ENCODE data around the gene CCDC197. TPM values are rescaled to one million over a fixed set of nuclear protein-coding genes. Genes with fewer than 3 reads are reported as not detected.

CCDC197 gene
- polyA plus RNA-seq, 1 experiment: not detected

GRCh38 chr14:94031883-94032279 lies 34.8 kb downstream of the CCDC197 start:
- CTCF ChIA-PET: interaction anchor here (12.3 kb wide), 1 partner anchor 108 kb away, joined by 248 read pairs; no protein-coding TSS in a partner anchor

GRCh38 chr14:94034886-94035285 lies 37.8 kb downstream of the CCDC197 start:
- no peak for DNase-seq (ENCODE audit: low read depth)
- Histone ChIP-seq H3K4me3 (ENCODE audit: low read depth, low read length) (no peak overlapping the region), H3K36me3 (ENCODE audit: control insufficient read depth, insufficient read depth, low read length) (no peaks in the 10 kb centered on the region; the same call in 1 of the 2 replicates), H3K27me3 (ENCODE audit: control insufficient read depth, insufficient read depth, low read length) (no peaks in the 10 kb centered on the region)
- TF ChIP-seq, protein P1, sequence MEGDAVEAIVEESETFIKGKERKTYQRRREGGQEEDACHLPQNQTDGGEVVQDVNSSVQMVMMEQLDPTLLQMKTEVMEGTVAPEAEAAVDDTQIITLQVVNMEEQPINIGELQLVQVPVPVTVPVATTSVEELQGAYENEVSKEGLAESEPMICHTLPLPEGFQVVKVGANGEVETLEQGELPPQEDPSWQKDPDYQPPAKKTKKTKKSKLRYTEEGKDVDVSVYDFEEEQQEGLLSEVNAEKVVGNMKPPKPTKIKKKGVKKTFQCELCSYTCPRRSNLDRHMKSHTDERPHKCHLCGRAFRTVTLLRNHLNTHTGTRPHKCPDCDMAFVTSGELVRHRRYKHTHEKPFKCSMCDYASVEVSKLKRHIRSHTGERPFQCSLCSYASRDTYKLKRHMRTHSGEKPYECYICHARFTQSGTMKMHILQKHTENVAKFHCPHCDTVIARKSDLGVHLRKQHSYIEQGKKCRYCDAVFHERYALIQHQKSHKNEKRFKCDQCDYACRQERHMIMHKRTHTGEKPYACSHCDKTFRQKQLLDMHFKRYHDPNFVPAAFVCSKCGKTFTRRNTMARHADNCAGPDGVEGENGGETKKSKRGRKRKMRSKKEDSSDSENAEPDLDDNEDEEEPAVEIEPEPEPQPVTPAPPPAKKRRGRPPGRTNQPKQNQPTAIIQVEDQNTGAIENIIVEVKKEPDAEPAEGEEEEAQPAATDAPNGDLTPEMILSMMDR (IDR thresholded peaks at IDR 0.05; ENCODE audit: insufficient read depth, low read depth, low read length): no peak
- ChIA-PET POLR2A (interaction anchor here (0.6 kb wide), 1 partner anchor 110 kb away, joined by 5 read pairs; no protein-coding TSS in a partner anchor), CTCF (interaction anchor here (1.0 to 12.3 kb wide), 8 partner anchors 10 to 146 kb away, joined by 3 to 248 read pairs (median 12); no protein-coding TSS in a partner anchor)

More at GRCh38 chr14:94031883-94032279, 34.8 kb downstream of the CCDC197 start:
- no peaks in the 10 kb centered on the region for H3K27me3 ChIP-seq (ENCODE audit: control insufficient read depth, insufficient read depth, low read length)
- DNase-seq (ENCODE audit: low read depth): no peak
- H3K36me3 ChIP-seq (ENCODE audit: control insufficient read depth, insufficient read depth, low read length): no peaks in the 10 kb centered on the region
- POLR2A ChIA-PET: no interaction called here
- TF ChIP-seq, protein P1 (IDR thresholded peaks at IDR 0.05; ENCODE audit: insufficient read depth, low read depth, low read length): no peak
- no peak overlapping the region for H3K4me3 ChIP-seq (ENCODE audit: low read depth, low read length)

DNA sequence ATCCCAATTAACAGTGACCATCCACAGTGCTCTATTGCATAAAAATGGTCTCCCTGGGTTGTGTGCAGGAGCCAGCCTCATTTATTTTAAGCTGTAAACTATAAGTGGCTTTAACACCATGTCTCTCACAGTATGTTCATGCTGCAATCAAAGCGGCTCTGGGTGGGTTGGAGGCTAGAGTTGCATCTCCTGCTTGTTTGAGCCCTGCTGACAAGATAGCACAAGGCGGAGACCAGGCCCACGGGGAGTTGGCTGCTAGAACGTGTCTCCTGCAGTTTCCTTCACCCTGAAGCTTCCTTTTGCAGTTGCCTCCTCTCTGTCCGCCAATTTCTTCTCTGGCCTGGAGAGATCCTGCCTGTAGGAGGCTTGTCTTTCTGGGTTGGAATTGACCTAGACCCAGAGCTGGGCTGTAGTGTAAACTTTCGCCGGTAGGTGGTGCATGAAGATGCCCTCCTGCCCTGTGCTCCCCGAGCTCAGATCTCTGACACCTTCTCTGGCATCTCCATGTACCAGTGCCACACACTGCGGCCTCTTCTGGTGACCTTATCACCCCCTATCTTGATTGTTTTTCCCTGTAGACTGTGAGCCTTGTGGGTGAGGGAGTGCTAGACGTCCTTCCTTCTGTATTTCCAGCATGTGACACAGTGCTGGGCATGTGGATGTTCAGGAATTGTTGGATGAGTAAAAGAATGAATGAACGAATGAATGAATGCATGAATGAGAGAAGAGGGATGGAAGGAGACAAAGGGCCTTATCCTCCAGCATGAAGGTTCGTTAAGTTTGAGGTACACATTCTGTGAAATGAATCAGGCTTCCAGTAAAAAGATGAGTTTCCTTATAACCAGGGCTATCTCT lies 39.4 kb downstream of the CCDC197 start:
- Histone ChIP-seq H3K4me3 (ENCODE audit: low read depth, low read length) (no peak overlapping the region), H3K27me3 (ENCODE audit: control insufficient read depth, insufficient read depth, low read length) (no peaks in the 10 kb centered on the region), H3K36me3 (ENCODE audit: control insufficient read depth, insufficient read depth, low read length) (no peaks in the 10 kb centered on the region; the same call in none of the 2 replicates)
- POLR2A ChIA-PET: interaction anchor here (0.6 kb wide), 1 partner anchor 11 kb away, joined by 3 read pairs; the partner anchor contains the start of gene OTUB2
- TF ChIP-seq, protein P1 (IDR thresholded peaks at IDR 0.05; ENCODE audit: insufficient read depth, low read depth, low read length): peak; percentile 88
- CTCF ChIA-PET: interaction anchor here (0.6 to 12.3 kb wide), 32 partner anchors 8 to 830 kb away, joined by 3 to 248 read pairs (median 5); partner anchors contain the start of genes GON7, IFI27L2, OTUB2 and PPP4R4
- DNase-seq (ENCODE audit: low read depth): no peak

GRCh38 chr14:94037954-94038353 lies 40.9 kb downstream of the CCDC197 start:
- TF ChIP-seq, protein P1 (IDR thresholded peaks at IDR 0.05; ENCODE audit: insufficient read depth, low read depth, low read length): no peak

GRCh38 chr14:94038510-94038909 lies 41.4 kb downstream of the CCDC197 start:
- no peak for DNase-seq (ENCODE audit: low read depth)
- Histone ChIP-seq H3K27me3 (ENCODE audit: control insufficient read depth, insufficient read depth, low read length) (no peaks in the 10 kb centered on the region), H3K4me3 (ENCODE audit: low read depth, low read length) (no peak overlapping the region), H3K36me3 (ENCODE audit: control insufficient read depth, insufficient read depth, low read length) (no peaks in the 10 kb centered on the region; the same call in none of the 2 replicates)
- ChIA-PET CTCF (interaction anchor here (1.0 to 12.3 kb wide), 6 partner anchors 12 to 142 kb away, joined by 3 to 248 read pairs (median 21); no protein-coding TSS in a partner anchor), POLR2A (no interaction called here)
- TF ChIP-seq, protein P1 (IDR thresholded peaks at IDR 0.05; ENCODE audit: insufficient read depth, low read depth, low read length): no peak

More at GRCh38 chr14:94037954-94038353, 40.9 kb downstream of the CCDC197 start:
- DNase-seq (ENCODE audit: low read depth): no peak
- no peaks in the 10 kb centered on the region; the same call in none of the 2 replicates for H3K36me3 ChIP-seq (ENCODE audit: control insufficient read depth, insufficient read depth, low read length)
- ChIA-PET CTCF (interaction anchor here (1.0 to 12.3 kb wide), 6 partner anchors 13 to 143 kb away, joined by 3 to 248 read pairs (median 21); no protein-coding TSS in a partner anchor), POLR2A (no interaction called here)
- no peak overlapping the region for H3K4me3 ChIP-seq (ENCODE audit: low read depth, low read length)
- H3K27me3 ChIP-seq (ENCODE audit: control insufficient read depth, insufficient read depth, low read length): no peaks in the 10 kb centered on the region
